NCI-H446 treated with DMSO at 0.1 percent for 48 hours (cell line): ENCODE data around the gene MDM2.
"Not testable (repeated sequence)": the region's sequence is repeated elsewhere in the genome, so short reads cannot be mapped to it uniquely, and the experiment has no call there.

Experiments used
- DNase-seq: peaks from one replicate; lab custom pipeline; 2025; lab: John Stamatoyannopoulos, UW

MDM2 gene

GRCh38 chr12:68805592-68806120 lies 2.3 kb upstream of the MDM2 start:
- DNase-seq = no peak

GRCh38 chr12:68806488-68807237 lies 1.3 kb upstream of the MDM2 start:
- no peak for DNase-seq

GRCh38 chr12:68807274-68807575 lies 752 bp upstream of the MDM2 start:
- not testable (repeated sequence) for DNase-seq

GRCh38 chr12:68808388-68809189 lies 612 bp downstream of the MDM2 start:
- peak; percentile 71 for DNase-seq

GRCh38 chr12:68809190-68810026 lies 1.4 kb downstream of the MDM2 start:
- no peak for DNase-seq

GRCh38 chr12:68810027-68810389 lies 2.0 kb downstream of the MDM2 start:
- not testable (repeated sequence) for DNase-seq

GRCh38 chr12:68811573-68811972 lies 3.6 kb downstream of the MDM2 start:
- DNase-seq = not testable (repeated sequence)

GRCh38 chr12:68812553-68813241 lies 4.7 kb downstream of the MDM2 start:
- DNase-seq = no peak

GRCh38 chr12:68813242-68813593 lies 5.2 kb downstream of the MDM2 start:
- DNase-seq = no peak

GRCh38 chr12:68814490-68815231 lies 6.7 kb downstream of the MDM2 start:
- no peak for DNase-seq

GRCh38 chr12:68815232-68815927 lies 7.4 kb downstream of the MDM2 start:
- DNase-seq = no peak

- DNase-seq = no peak
These were observed 8.2 kb downstream of the MDM2 start for GRCh38 chr12:68815928-68816800.

GRCh38 chr12:68819481-68819880 lies 11.5 kb downstream of the MDM2 start:
- not testable (repeated sequence) for DNase-seq

GRCh38 chr12:68821357-68822188 lies 13.6 kb downstream of the MDM2 start:
- DNase-seq = no peak

- DNase-seq = no peak
These were observed 15.7 kb downstream of the MDM2 start for GRCh38 chr12:68823696-68824095.

GRCh38 chr12:68824131-68824530 lies 16.2 kb downstream of the MDM2 start:
- DNase-seq = no peak

GRCh38 chr12:68824597-68825250 lies 16.7 kb downstream of the MDM2 start:
- no peak for DNase-seq

- DNase-seq = no peak
These were observed 17.7 kb downstream of the MDM2 start for GRCh38 chr12:68825569-68826217.
